HG03439 (cell line): ENCODE results near the gene RNLS.

ENCODE experiments used
- ATAC-seq: cut with Tn5 transposase; IDR thresholded peaks from one replicate; pipeline ENCODE4 v1.9.1; 2021; ENCODE audit warnings: mild to moderate bottlenecking, moderate library complexity; ENCODE audit not compliant: unreplicated experiment

The RNLS gene

GRCh38 chr10:88270871-88271713 is 312.0 kb downstream of the RNLS start:
- peak; percentile 90 for ATAC-seq

- ATAC-seq: no peak
Observed at GRCh38 chr10:88270061-88270808, 312.9 kb downstream of the RNLS start.

GRCh38 chr10:88262591-88263234 is 320.4 kb downstream of the RNLS start:
- no peak for ATAC-seq

- ATAC-seq: no peak
Observed at GRCh38 chr10:88261152-88261551, 322.0 kb downstream of the RNLS start.

- ATAC-seq: peak; percentile 78
Observed at GRCh38 chr10:88260329-88261051, 322.6 kb downstream of the RNLS start.

GRCh38 chr10:88259381-88259780 is 323.7 kb downstream of the RNLS start:
- ATAC-seq: no peak

GRCh38 chr10:88256886-88257285 is 326.2 kb downstream of the RNLS start:
- no peak for ATAC-seq

- no peak for ATAC-seq
Observed at GRCh38 chr10:88256013-88256680, 327.0 kb downstream of the RNLS start.

GRCh38 chr10:88254091-88254490 is 329.0 kb downstream of the RNLS start:
- ATAC-seq: no peak

GRCh38 chr10:88253622-88254021 is 329.5 kb downstream of the RNLS start:
- ATAC-seq: no peak

- no peak for ATAC-seq
Observed at GRCh38 chr10:88253128-88253527, 330.0 kb downstream of the RNLS start.

- ATAC-seq: no peak
Observed at GRCh38 chr10:88249450-88249849, 333.7 kb downstream of the RNLS start.

- ATAC-seq: no peak
Observed at GRCh38 chr10:88246675-88247074, 336.4 kb downstream of the RNLS start.

- no peak for ATAC-seq
Observed at GRCh38 chr10:88245974-88246511, 337.1 kb downstream of the RNLS start.

GRCh38 chr10:88244781-88245625 is 338.1 kb downstream of the RNLS start:
- ATAC-seq: no peak

- ATAC-seq: no peak
Observed at GRCh38 chr10:88243836-88244730, 339.0 kb downstream of the RNLS start.

GRCh38 chr10:88243202-88243744 is 339.8 kb downstream of the RNLS start:
- ATAC-seq: no peak

GRCh38 chr10:88241501-88241900 is 341.6 kb downstream of the RNLS start:
- no peak for ATAC-seq
